HG02840 (cell line): ENCODE results near the gene SELE.

ENCODE experiments used
- ATAC-seq: cut with Tn5 transposase; IDR thresholded peaks from one replicate; pipeline ENCODE4 v1.9.1; 2021; ENCODE audit warnings: mild to moderate bottlenecking, moderate library complexity, moderate number of reproducible peaks; ENCODE audit not compliant: unreplicated experiment, low FRiP score

Gene SELE, protein sequence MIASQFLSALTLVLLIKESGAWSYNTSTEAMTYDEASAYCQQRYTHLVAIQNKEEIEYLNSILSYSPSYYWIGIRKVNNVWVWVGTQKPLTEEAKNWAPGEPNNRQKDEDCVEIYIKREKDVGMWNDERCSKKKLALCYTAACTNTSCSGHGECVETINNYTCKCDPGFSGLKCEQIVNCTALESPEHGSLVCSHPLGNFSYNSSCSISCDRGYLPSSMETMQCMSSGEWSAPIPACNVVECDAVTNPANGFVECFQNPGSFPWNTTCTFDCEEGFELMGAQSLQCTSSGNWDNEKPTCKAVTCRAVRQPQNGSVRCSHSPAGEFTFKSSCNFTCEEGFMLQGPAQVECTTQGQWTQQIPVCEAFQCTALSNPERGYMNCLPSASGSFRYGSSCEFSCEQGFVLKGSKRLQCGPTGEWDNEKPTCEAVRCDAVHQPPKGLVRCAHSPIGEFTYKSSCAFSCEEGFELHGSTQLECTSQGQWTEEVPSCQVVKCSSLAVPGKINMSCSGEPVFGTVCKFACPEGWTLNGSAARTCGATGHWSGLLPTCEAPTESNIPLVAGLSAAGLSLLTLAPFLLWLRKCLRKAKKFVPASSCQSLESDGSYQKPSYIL

DNA sequence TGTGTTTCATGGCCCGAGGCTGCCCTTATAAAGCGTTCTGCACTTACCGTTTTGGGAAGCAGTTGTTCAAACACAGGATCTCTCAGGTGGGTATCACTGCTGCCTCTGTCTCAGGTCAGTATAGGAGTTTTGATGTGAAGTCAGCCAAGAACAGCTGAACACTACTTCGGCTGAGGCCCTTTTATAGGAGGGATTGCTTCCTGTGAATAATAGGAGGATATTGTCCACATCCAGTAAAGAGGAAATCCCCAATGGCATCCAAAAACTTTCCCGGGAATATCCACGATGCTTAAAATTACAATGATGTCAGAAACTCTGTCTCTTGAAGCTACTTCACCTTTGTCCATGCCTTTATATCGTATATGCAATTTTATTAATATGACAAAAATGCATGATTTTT, at the start of gene SELE:
TSS of gene SELE (minus strand) at position 156 of the 400 bp plus-strand sequence. CDS start 467 bp downstream, outside the sequence.
- ATAC-seq: no peak

DNA sequence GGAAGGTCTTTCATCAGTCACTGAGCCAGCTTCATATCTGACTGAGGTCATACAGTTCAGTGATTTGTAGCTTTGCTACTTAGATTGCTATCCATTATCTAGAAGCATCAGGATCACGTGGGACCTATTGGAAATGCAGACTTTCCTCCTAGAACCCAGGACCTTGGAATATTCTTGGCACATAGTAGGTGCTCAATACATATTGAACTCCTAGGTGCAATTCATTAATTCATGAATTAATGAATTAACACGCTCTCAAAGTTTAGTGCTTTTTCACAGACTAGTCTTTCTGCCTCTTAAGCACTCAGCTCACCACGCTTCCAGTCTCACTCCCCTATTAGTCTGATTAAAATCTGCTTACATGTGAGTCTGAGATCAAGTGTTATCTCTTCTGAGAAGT, 48.7 kb upstream of the SELE start:
- ATAC-seq: no peak

DNA sequence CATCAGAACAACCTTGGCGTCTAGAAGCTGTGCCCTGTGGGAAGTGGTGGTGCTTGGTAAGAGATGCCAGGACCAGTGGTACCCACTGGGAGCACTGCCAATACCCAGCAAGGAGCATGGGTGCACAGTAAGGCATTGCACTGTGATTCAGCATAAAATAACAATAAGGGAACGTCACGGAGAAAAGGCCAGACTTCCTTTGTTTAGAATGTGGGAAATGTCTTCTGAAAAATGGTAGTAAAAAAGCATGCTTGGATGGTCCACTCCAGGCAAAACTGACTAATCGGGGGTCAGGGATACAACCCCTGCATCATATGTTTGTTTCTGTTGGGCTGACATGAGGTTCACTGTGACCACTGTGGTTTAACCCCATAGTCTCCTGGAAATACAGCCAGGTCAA, 46.1 kb upstream of the SELE start:
- no peak for ATAC-seq

DNA sequence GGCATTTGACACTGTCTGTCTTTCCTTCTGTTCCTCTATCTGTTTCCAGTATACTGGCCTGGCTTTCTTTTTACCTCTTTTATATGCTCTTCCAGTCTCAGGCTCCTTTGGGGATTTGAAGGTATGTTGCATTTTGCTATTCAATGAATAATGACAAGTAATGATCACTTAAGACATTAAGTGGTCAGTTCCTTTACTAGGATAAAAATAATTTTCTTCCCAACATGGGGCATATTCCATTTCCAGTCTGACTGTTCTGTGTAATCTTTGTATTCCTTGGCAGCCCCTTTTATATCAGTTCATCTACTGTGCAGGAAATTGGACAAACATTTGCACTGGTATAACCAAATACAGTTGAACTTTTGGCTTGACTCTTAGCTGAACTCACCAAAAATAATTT, 45.3 kb upstream of the SELE start:
- no peak for ATAC-seq

DNA sequence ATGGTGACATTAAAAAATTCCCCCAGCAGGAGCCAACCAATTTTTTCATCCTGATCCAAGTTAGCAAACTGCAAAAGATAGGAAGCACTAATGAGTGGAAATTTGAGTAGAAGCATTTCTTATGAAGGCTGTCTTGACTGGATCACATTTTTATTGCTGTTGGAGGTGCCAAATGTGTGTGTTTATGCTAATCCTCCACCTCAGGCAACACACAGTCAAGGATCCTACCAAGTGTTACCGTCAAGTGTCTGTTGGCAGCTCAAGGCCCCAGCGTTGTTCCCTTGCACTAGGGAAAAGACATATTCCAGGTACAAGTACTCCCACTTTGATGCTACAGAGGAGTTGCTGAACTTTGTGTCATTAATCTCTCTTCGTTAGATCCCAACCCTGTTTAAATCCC, 42.6 kb upstream of the SELE start:
- ATAC-seq: no peak

DNA sequence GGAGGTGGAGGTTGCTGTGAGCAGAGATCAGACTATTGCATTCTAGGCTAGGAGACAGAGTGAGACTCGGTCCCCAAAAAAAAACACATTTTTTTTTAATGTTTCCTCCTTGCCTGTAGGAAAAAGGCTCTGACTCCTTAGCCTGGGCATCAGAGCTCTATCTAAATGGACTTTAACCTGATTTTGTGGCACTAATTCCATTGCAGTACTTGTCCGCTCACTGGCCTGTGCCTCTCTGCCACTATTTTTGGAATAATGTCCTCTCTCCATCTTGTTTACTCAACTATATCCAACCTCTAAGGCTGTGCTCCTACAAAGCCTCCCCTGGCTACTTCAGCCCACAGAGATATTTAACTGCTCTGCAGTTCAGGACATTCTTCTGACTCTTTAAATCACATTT, 34.3 kb upstream of the SELE start:
- no peak for ATAC-seq

DNA sequence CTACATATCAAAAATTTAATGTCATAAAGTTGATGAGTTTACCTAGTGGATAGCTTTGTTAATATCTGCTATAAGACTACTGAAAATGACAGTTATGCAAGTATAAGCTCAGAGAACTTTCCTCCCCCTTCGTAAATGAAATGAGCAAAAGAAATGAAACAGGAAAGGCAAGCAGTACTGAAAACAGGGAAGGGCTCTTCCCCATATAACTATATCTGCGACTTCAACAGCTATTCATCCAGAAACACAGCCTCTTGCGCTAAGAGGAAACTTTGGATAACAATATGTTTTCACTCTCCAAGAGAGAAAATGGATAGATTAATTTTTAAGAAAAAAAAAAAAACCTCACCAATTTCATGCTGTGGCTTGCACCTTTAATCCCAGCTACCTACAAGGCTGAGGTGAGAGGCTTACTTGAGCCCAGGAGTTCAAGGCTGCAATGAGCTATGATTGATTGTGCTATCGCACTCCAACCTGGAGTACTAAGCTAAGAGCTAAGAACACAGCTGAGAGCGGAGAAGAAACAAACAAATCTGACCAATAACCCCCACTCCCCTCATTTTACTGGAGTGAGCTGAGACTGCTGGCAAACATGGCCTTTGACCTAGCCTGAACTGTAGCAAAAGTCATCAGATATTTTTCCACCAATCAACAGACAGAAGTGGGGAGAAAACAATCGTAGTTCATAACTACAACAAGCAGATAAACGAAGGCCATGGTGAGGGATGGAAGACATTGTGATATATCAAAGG, 31.9 kb upstream of the SELE start:
- no peak for ATAC-seq

DNA sequence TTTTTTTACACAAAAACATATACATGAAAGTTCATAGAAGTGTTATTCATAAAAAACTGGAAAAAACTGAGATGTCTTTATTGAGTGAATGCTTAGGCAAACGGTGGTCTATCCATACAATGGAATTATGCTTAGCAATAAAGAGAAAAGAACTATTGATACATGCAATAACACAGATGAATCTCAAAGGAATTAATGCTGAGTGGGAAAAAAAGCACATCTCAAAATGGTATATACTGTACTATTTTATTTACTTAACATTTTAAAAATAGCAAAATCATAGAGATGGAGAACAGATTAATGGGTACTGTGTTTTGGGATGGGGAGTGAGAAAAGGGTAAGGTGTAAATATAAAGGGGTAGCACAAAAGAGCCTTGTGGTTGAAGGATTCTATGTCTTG, 31.0 kb upstream of the SELE start:
- ATAC-seq: no peak

DNA sequence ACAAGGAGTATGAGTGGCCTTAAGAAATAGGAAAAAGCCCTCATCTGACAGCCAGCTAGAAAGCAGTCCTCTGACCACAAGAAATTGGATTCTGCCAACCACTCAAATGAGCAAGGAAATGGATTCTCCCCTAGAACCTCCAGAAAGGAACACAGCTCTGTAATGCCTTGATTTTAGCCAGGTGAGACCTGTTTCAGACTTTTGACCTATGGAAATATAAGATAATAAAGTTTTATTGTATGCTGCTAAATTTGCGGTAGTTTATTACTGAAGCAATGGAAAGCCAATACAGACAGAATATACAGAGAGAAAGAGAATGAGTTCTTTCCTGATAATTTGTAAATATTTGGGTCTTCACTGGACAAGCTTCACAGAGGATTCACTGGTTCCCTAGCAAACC, 28.8 kb upstream of the SELE start:
- ATAC-seq: no peak

DNA sequence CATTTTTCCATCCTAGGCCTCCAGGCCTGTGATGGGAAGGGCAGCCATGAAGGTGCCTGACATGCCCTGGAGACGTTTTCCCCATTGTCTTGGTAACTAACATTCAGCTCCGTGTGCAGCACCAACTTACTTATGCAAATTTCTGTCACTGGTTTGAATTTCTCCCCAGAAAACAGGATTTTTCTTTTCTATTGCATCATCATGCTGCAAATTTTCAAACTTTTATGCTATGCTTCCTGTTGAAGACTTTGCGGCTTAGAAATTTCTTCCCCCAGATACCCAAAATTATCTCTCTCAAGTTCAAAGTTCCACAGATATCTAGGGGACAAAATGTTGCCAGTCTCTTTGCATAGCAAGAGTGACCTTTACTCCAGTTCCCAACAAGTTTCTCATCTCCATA, 25.2 kb upstream of the SELE start:
- no peak for ATAC-seq

DNA sequence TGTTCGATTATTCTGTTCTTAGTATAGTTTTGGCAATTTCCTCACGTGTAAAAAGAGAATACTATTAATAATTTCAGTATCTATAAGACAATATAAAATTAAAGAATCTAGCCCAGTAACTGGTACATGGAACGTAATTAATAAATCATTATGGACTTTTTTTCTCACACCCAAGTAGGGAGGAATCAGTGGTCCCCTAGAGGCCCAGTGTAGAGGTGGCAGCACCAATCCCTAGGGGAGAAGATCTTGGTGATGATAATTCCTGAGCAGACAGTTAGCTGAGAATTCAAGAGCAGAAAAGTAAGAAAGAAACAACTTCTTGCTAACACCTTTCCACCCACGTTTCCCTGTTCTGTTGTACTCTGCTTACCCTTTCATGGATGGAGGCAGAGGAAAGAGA, 19.7 kb upstream of the SELE start:
- ATAC-seq: no peak

DNA sequence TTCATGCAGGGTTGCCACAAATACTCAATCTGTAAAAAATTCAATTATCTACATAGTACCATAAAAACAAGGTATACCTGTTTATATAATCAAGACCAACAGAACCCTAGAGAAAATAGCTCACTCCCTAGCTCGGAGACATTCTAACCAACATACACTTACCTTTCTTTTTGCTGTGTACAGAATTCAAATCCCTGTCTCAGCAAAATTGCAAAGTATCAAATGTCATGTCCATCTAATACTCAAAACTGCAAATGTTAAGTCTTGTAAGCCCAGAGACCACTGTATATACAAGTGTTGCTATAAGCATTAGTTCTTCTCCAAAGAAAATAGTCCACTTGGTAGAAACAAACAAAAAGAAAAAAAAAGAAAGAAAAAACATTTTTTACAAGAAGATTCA, 16.2 kb upstream of the SELE start:
- no peak for ATAC-seq

DNA sequence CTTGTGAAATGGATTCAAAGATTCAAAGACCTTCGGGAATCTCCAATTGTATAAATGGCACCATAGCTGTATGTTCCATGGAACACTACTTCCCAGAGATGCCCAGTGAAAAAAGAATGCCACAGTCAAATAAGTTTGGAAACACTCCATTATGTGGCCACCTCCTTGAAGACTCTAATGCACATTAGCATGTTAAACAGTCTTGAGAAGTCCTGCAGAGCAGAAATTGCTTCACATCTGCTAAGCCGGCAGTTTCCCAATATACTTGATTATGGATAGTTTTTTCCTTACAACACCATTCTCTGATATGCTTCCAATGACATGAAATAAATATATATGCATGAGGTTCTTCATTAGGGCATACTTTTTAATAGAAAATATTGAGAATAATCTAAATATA, 12.7 kb upstream of the SELE start:
- no peak for ATAC-seq

DNA sequence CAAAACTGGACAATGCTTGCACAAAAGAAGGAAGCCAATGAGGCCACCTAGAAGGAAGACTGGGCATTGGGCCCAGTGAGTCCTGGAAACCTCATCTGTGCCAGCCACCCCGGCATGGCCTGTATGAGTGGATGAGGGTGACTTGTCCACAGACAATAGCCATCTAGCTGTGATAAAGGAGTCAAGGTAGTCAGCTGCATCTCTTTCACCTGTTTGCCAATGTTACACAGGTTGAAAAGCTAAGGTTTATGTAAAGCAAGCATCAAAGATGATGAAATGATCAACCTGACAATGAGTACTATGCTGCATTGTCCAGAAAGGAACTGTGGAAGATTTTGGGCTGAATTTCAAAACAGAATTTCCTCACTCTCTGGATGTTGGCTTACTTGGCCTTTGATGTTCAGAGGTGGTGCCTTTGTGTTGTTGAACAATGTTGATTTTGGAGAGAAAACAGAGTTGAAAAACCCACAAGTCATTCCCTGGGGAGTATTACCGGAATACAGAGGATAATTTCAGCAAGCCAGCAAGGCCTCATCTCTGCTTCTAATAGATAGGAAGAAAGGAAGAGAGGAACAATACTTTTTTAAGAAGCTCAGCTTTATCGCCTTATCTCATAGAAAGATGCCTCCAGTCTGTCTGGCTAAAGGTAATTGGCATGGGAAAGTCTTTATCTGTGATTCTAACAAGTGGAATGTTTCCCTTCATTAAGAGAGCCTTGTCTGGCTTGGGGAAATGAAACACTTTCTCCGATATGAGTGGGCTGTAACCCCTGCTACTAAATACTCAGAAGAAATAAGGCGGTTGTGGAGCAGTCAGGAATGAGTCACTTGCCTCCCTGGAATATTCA, 11.4 kb upstream of the SELE start:
- ATAC-seq: no peak

DNA sequence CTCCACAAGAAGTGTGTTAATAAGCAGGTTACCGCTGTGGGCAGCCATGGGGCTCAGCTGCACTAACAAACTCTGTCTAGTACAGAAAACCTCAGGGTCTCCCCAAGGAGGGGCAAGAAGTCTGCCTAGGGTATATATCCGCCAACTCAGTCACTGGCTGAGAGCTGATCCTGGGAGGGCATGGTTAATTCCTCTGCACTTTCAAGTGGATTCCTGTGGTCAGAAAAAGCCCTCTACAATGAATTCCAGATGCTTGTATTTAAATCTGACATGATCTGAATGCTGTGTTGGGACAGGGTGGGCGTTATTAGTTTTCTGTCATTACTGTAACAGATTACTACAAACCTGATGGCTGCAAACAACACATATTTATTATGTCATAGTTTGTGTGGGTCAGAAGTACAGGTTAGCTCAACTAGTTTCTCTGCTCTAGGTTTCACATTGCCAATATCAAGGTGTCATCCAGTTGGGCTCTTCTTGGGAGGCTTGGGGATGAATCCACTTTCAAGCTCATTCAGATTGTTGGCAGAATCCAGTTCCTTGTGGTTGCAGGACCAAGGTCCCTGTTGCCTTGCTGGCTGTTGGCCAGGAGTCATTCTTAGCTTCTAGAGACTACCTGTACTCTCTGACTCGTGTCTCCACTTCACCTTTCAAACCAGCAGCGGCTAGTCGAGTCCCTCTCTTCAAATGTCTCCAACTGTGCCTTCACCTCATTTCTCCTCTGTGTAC, 8.0 kb upstream of the SELE start:
- ATAC-seq: no peak

DNA sequence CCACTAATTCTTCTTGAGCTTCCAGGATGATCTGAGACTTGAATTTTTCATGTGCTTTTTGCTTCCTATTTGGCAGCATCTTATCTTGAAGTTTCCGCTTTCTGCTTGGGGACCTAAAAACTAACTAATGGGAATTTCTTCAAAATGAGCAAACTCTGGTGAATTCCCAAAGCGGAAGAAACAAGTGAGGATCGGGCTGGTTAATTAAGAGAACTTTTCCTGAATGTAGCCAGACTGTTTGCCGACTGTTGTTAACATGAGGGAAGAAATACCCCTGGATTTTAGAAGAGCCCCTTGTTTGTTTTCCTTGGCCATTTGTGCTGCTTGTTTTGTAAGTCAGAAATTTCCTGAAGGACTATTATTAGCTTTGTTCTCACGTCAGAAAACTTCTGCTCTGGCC, 6.1 kb upstream of the SELE start:
- no peak for ATAC-seq

DNA sequence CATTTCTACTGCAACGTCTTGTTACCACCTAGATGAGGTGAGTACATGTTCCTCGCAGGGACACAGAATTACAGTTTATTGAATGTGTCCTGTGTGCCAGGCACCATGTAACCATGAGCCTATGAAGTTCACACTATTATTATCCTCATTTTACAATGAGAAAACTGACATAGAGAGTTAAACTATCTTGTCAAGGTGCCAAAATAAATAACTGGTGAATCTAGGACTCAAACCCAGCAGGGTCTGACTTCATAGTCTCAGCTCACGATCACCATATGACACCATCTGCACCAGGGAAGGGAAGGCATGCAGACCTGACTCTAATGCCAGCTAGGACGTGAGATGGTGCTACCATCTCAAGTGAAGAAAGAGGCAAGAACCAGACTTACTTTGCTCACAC, 2.4 kb downstream of the SELE start:
- ATAC-seq: no peak

DNA sequence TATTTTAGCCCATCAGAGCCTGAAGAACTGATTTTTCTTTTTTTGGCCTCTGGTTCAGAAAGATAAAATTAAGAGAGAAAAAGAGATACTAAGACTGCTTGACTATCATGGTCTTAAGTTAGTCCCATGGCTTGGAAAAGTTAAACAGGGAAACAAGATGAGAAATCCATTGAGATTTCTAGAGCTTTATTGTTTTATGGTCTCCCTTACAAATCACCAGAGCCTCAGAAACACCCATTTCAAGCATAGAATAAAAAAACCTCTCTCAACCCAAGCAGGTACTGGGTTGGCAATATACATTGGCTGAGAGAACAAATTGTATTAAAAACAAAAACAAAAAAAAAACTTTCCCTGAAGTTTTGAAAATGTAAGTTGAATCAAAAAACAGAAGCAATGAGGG, 3.9 kb downstream of the SELE start:
- ATAC-seq: no peak

DNA sequence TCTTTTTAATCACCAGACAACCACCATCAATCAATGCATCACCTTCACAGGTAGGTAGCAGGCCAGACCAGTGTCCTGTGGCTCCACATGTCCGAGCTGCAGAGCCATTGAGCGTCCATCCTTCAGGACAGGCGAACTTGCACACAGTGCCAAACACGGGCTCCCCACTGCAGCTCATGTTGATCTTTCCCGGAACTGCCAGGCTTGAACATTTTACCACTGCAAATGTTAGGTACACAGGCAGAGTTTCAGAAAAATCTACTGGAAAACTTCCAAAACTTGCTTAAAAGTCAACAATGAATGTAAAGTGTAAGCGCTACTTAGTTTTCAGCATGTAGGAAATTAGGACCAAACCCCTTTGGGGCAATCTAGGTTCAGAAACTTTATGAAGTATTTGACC, 6.6 kb downstream of the SELE start:
- no peak for ATAC-seq

DNA sequence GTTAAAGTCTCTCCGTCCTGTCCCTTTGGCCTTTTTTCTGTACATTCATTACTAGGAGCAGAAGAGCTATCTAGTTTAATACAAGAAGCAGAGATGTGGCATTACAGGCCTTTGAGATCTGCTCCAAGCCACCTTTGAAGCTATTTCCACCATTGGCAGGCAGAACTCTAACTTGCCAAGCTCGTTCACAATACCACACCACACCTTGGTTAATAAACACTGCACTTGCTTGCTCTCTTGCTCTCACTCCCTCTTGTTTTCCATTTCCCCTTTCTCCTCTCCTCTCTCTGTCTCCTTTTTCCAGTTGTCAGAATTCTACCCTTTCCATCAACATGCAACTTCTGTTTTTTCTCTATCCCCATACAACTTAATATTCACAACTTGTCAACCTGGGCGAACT, 7.0 kb downstream of the SELE start:
- ATAC-seq: no peak
